HepG2 (cell line): ENCODE measurements around the gene PERCC1. TPM values are rescaled to one million over a fixed set of nuclear protein-coding genes. Genes with fewer than 3 reads are reported as not detected.

ENCODE experiments used
- CHD4 ChIP-seq: fragments of 200-600 bp; sonication (generic); IDR thresholded peaks from 2 replicates; pipeline ENCODE4 v1.7.0; 2017; ENCODE audit warnings: mild to moderate bottlenecking, low read length, borderline replicate concordance
- HNRNPH1 ChIP-seq: fragments of 200-400 bp; formaldehyde crosslinking; optimal IDR thresholded peaks from 2 replicates; pipeline ENCODE3; 2017; ENCODE audit warnings: mild to moderate bottlenecking, low read depth, low read length
- KLF15 ChIP-seq: sonication (generic); formaldehyde crosslinking; IDR thresholded peaks from 2 replicates; pipeline ENCODE4 v1.8.1; 2023; ENCODE audit warnings: borderline replicate concordance, mild to moderate bottlenecking, inconsistent platforms, missing genetic modification reagents, mixed read lengths
- NFE2L2 ChIP-seq: fragments of 150-350 bp; IDR thresholded peaks from 2 replicates; pipeline ENCODE4 v1.6.1; 2014; ENCODE audit warnings: low read length
- PAX8 ChIP-seq: sonication (generic); formaldehyde crosslinking; IDR thresholded peaks from 2 replicates; pipeline ENCODE4 v1.8.0; 2022; ENCODE audit warnings: mild to moderate bottlenecking, missing genetic modification reagents, borderline replicate concordance
- REXO4 ChIP-seq: sonication (generic); formaldehyde crosslinking; IDR thresholded peaks from 2 replicates; pipeline ENCODE4 v1.8.0; 2022; ENCODE audit warnings: missing genetic modification reagents, mild to moderate bottlenecking, borderline replicate concordance
- ZNF225 ChIP-seq: sonication (generic); formaldehyde crosslinking; IDR thresholded peaks from 2 replicates; pipeline ENCODE4 v1.4.0; 2020; ENCODE audit warnings: mild to moderate bottlenecking, missing genetic modification reagents
- ZNF558 ChIP-seq: sonication (generic); formaldehyde crosslinking; IDR thresholded peaks from 2 replicates; pipeline ENCODE4 v1.9.0; 2022; ENCODE audit warnings: mild to moderate bottlenecking, missing genetic modification reagents, borderline replicate concordance
- ZNF616 ChIP-seq: sonication (generic); formaldehyde crosslinking; IDR thresholded peaks from 2 replicates; pipeline ENCODE4 v1.5.0; 2020; ENCODE audit warnings: low read depth, mild to moderate bottlenecking, missing genetic modification reagents
- ZNF780A ChIP-seq: sonication (generic); formaldehyde crosslinking; IDR thresholded peaks from 2 replicates; pipeline ENCODE4 v1.8.0; 2022; ENCODE audit warnings: mild to moderate bottlenecking, missing genetic modification reagents, moderate library complexity
- polyA plus RNA-seq, 8 experiments: library from polyadenylated mRNA; depleted of rRNA in 3 of 8; stranded (reverse) in 7 of 8; unstranded in 1 of 8; fragments of >200 nt; fragmentation: Illumina TruSeq in 4 of 8; extraction: Trizol in 4 of 8; gene quantifications; 2 replicates each; pipeline versions ENCODE4 v1.2.1 to v1.2.3, GENCODE V29; 2011 to 2016; ENCODE audit warnings: low read depth in 4 of 8, missing spikeins in 1 of 8, mixed read lengths in 1 of 8; ENCODE audit not compliant: insufficient read depth in 1 of 8
- total RNA-seq, 5 experiments: library from RNA; depleted of rRNA; stranded (reverse); fragments of >200 nt; fragmentation: Illumina TruSeq; extraction: Trizol; gene quantifications; 2 replicates each; pipeline ENCODE4 v1.2.3, GENCODE V29; 2016; ENCODE audit warnings: low read depth in 1 of 5
- TF ChIP-seq, protein P1 (sequence below): sonication (generic); formaldehyde crosslinking; IDR thresholded peaks from 2 replicates; pipeline ENCODE4 v1.5.0; 2020; ENCODE audit warnings: mild to moderate bottlenecking, missing genetic modification reagents, borderline replicate concordance
- TF ChIP-seq, protein P2 (sequence below): sonication (generic); formaldehyde crosslinking; IDR thresholded peaks from 2 replicates; pipeline ENCODE4 v1.5.0; 2020; ENCODE audit warnings: missing genetic modification reagents, mild to moderate bottlenecking, borderline replicate concordance
- TF ChIP-seq, protein P3 (sequence below): sonication (generic); formaldehyde crosslinking; IDR thresholded peaks from 2 replicates; pipeline ENCODE4 v1.8.0; 2022; ENCODE audit warnings: mild to moderate bottlenecking, missing genetic modification reagents, borderline replicate concordance
- TF ChIP-seq, protein P4 (sequence below): sonication (generic); formaldehyde crosslinking; IDR thresholded peaks from 2 replicates; pipeline ENCODE4 v1.5.0; 2020; ENCODE audit warnings: mild to moderate bottlenecking, missing genetic modification reagents
- TF ChIP-seq, protein P5 (sequence below): sonication (generic); formaldehyde crosslinking; IDR thresholded peaks from 2 replicates; pipeline ENCODE4 v1.4.0; 2020; ENCODE audit warnings: missing genetic modification reagents

The PERCC1 gene
- total and polyA plus RNA-seq, 2 of the 13 experiments (the other 11 are each of a cell fraction or from before 2014, with no cell fraction given) = 0.15 TPM; not detected in 1

DNA sequence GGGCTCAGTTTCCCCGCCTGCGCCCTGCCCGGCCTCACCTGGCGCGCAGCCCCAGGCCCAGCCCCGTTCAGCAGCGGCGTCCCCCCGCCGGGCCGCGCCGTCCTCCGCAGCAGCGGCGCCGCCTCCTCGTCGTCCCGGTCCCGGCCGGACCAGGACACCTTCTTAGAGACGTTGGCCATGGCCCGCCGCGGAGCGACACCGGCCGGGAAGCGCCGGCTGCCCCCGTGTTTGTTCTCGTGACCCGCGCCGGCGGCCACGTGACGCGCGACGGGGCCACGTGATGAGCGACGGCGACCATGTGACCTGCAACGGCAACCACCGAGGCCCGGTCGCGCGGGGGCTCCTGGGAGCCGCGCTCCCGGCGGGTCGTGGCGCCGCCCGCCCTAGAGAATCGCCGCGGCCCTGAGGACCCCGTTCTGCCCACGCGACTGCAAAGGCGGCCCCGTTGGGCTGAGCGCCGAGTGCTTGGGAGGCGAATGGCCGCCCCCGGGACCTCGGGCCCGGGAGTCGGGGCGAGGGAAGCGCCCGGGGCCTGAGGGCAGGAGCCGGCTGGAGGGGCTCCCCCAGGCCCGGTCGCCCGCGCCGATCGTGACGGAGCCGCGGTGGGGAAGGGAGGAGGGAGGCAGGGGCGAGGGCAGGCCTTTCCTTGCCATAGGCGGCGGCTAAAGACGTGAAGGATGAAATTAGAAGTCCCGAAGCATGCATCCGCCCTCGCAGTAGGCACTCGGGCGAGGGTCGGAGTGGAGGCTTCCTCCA lies 44.1 kb downstream of the PERCC1 start, which contains the start of gene CLCN7 (continued):
- no peak for TF ChIP-seq HNRNPH1
- TF ChIP-seq PAX8 = no peak
- TF ChIP-seq, protein P1, sequence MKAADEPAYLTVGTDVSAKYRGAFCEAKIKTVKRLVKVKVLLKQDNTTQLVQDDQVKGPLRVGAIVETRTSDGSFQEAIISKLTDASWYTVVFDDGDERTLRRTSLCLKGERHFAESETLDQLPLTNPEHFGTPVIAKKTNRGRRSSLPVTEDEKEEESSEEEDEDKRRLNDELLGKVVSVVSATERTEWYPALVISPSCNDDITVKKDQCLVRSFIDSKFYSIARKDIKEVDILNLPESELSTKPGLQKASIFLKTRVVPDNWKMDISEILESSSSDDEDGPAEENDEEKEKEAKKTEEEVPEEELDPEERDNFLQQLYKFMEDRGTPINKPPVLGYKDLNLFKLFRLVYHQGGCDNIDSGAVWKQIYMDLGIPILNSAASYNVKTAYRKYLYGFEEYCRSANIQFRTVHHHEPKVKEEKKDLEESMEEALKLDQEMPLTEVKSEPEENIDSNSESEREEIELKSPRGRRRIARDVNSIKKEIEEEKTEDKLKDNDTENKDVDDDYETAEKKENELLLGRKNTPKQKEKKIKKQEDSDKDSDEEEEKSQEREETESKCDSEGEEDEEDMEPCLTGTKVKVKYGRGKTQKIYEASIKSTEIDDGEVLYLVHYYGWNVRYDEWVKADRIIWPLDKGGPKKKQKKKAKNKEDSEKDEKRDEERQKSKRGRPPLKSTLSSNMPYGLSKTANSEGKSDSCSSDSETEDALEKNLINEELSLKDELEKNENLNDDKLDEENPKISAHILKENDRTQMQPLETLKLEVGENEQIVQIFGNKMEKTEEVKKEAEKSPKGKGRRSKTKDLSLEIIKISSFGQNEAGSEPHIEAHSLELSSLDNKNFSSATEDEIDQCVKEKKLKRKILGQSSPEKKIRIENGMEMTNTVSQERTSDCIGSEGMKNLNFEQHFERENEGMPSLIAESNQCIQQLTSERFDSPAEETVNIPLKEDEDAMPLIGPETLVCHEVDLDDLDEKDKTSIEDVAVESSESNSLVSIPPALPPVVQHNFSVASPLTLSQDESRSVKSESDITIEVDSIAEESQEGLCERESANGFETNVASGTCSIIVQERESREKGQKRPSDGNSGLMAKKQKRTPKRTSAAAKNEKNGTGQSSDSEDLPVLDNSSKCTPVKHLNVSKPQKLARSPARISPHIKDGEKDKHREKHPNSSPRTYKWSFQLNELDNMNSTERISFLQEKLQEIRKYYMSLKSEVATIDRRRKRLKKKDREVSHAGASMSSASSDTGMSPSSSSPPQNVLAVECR (CRISPR knock-in tag) = peak; percentile 97
- TF ChIP-seq, protein P2, sequence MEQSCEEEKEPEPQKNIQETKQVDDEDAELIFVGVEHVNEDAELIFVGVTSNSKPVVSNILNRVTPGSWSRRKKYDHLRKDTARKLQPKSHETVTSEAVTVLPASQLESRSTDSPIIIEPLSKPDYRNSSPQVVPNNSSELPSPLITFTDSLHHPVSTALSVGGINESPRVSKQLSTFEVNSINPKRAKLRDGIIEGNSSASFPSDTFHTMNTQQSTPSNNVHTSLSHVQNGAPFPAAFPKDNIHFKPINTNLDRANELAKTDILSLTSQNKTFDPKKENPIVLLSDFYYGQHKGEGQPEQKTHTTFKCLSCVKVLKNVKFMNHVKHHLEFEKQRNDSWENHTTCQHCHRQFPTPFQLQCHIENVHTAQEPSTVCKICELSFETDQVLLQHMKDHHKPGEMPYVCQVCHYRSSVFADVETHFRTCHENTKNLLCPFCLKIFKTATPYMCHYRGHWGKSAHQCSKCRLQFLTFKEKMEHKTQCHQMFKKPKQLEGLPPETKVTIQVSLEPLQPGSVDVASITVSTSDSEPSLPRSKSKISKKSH (CRISPR knock-in tag) = no peak; the same call in 1 of the 2 replicates
- TF ChIP-seq, protein P3, sequence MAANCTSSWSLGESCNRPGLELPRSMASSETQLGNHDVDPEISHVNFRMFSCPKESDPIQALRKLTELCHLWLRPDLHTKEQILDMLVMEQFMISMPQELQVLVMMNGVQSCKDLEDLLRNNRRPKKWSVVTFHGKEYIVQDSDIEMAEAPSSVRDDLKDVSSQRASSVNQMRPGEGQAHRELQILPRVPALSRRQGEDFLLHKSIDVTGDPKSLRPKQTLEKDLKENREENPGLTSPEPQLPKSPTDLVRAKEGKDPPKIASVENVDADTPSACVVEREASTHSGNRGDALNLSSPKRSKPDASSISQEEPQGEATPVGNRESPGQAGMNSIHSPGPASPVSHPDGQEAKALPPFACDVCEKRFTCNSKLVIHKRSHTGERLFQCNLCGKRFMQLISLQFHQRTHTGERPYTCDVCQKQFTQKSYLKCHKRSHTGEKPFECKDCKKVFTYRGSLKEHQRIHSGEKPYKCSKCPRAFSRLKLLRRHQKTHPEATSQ = 0 out of 2 replicates have a peak, but pooled peaks have one; percentile 10
- TF ChIP-seq ZNF225 (CRISPR knock-in tag) = peak; percentile 60; the same call in 1 of the 2 replicates
- TF ChIP-seq, protein P4, sequence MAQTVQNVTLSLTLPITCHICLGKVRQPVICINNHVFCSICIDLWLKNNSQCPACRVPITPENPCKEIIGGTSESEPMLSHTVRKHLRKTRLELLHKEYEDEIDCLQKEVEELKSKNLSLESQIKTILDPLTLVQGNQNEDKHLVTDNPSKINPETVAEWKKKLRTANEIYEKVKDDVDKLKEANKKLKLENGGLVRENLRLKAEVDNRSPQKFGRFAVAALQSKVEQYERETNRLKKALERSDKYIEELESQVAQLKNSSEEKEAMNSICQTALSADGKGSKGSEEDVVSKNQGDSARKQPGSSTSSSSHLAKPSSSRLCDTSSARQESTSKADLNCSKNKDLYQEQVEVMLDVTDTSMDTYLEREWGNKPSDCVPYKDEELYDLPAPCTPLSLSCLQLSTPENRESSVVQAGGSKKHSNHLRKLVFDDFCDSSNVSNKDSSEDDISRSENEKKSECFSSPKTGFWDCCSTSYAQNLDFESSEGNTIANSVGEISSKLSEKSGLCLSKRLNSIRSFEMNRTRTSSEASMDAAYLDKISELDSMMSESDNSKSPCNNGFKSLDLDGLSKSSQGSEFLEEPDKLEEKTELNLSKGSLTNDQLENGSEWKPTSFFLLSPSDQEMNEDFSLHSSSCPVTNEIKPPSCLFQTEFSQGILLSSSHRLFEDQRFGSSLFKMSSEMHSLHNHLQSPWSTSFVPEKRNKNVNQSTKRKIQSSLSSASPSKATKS = no peak; the same call in 1 of the 2 replicates
- no peak for TF ChIP-seq NFE2L2
- TF ChIP-seq KLF15 (CRISPR knock-in tag) = no peak
- peak; percentile 80 for TF ChIP-seq ZNF780A (CRISPR knock-in tag)
- no peak; the same call in 1 of the 2 replicates for TF ChIP-seq ZNF616 (CRISPR knock-in tag)
- no peak for TF ChIP-seq CHD4
- TF ChIP-seq ZNF558 (CRISPR knock-in tag) = peak; percentile 96; the same call in 1 of the 2 replicates
- no peak for TF ChIP-seq REXO4 (CRISPR knock-in tag)
- TF ChIP-seq, protein P5, sequence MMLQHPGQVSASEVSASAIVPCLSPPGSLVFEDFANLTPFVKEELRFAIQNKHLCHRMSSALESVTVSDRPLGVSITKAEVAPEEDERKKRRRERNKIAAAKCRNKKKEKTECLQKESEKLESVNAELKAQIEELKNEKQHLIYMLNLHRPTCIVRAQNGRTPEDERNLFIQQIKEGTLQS (CRISPR knock-in tag) = 0 out of 2 replicates have a peak, but pooled peaks have one; percentile 44
